HepG2 (cell line): Measurements from ENCODE around the gene NREP. TPM values are rescaled to one million over a fixed set of nuclear protein-coding genes. Genes with fewer than 3 reads are reported as not detected.
A peak's percentile ranks its signal among the peaks of the same experiment; 100 is the strongest.

ENCODE experiments used
- CCAR2 ChIP-seq: fragments of 200-400 bp; formaldehyde crosslinking; optimal IDR thresholded peaks from 2 replicates; pipeline ENCODE3; 2018; ENCODE audit warnings: low read depth, mild to moderate bottlenecking, low read length, moderate library complexity
- DNMT1 ChIP-seq: sonication (generic); formaldehyde crosslinking; IDR thresholded peaks from 2 replicates; pipeline ENCODE4 v1.5.1; 2020; ENCODE audit warnings: mild to moderate bottlenecking, missing genetic modification reagents
- FOXK1 ChIP-seq: sonication (generic); formaldehyde crosslinking; IDR thresholded peaks from 2 replicates; pipeline ENCODE4 v1.4.0; 2020; ENCODE audit warnings: low read depth, missing genetic modification reagents, borderline replicate concordance
- GATAD2A ChIP-seq: IDR thresholded peaks from 2 replicates; pipeline ENCODE4 v1.6.1; 2016
- GPN1 ChIP-seq: sonication (generic); formaldehyde crosslinking; IDR thresholded peaks from 2 replicates; pipeline ENCODE4 v1.5.1; 2020; ENCODE audit warnings: missing genetic modification reagents, borderline replicate concordance
- HNF4A ChIP-seq: sonication (generic); formaldehyde crosslinking; IDR thresholded peaks from 2 replicates; pipeline ENCODE4 v1.4.0; 2020; ENCODE audit warnings: missing genetic modification reagents
- HOMEZ ChIP-seq: IDR thresholded peaks from 2 replicates; pipeline ENCODE4 v1.6.1; 2016; ENCODE audit warnings: low read depth
- KAT8 ChIP-seq: IDR thresholded peaks from 2 replicates; pipeline ENCODE4 v1.6.1; 2016; ENCODE audit warnings: missing genetic modification reagents, missing compliant biosample characterization
- MAZ ChIP-seq, 2 experiments: sonication (generic) in 1 of 2; formaldehyde crosslinking in 1 of 2; IDR thresholded peaks; 2 replicates each; pipeline versions ENCODE4 v1.5.0 to v1.6.1; 2012 to 2020; ENCODE audit warnings: low read depth in 2 of 2, mild to moderate bottlenecking in 2 of 2, borderline replicate concordance in 1 of 2, improper control_type of control experiment in 1 of 2, low read length in 1 of 2, missing genetic modification reagents in 1 of 2, moderate library complexity in 1 of 2
- NR2F1 ChIP-seq, 2 experiments: fragments of 450-650 bp in 1 of 2; formaldehyde crosslinking in 1 of 2; IDR thresholded peaks; 2 replicates each; pipeline versions ENCODE4 v1.5.0 to v1.6.1; 2016 to 2020; ENCODE audit warnings: mild to moderate bottlenecking in 1 of 2, missing compliant biosample characterization in 1 of 2, missing genetic modification reagents in 1 of 2, moderate library complexity in 1 of 2
- SMARCC2 ChIP-seq: fragments of 450-650 bp; IDR thresholded peaks from 2 replicates; pipeline ENCODE4 v1.6.1; 2017; ENCODE audit warnings: antibody characterized with exemption, mild to moderate bottlenecking
- TEF ChIP-seq: sonication (generic); formaldehyde crosslinking; IDR thresholded peaks from 2 replicates; pipeline ENCODE4 v1.5.0; 2020; ENCODE audit warnings: missing genetic modification reagents
- ZBTB25 ChIP-seq: IDR thresholded peaks from 2 replicates; pipeline ENCODE4 v1.6.1; 2018; ENCODE audit warnings: missing genetic modification reagents
- ZBTB33 ChIP-seq: sonication (generic); formaldehyde crosslinking; IDR thresholded peaks from 2 replicates; pipeline ENCODE4 v1.4.0; 2020; ENCODE audit warnings: missing genetic modification reagents
- ZC3H4 ChIP-seq: sonication (generic); formaldehyde crosslinking; IDR thresholded peaks from 2 replicates; pipeline ENCODE4 v1.4.0; 2020; ENCODE audit warnings: missing genetic modification reagents, borderline replicate concordance
- ZNF143 ChIP-seq: sonication (generic); formaldehyde crosslinking; IDR thresholded peaks from 2 replicates; pipeline ENCODE4 v1.4.0; 2020; ENCODE audit warnings: missing genetic modification reagents
- ZNF354B ChIP-seq: sonication (generic); formaldehyde crosslinking; IDR thresholded peaks from 2 replicates; pipeline ENCODE4 v1.8.0; 2022; ENCODE audit warnings: mild to moderate bottlenecking, missing genetic modification reagents
- ZNF703 ChIP-seq: sonication (generic); formaldehyde crosslinking; IDR thresholded peaks from 2 replicates; pipeline ENCODE4 v1.5.1; 2020; ENCODE audit warnings: missing genetic modification reagents, mild to moderate bottlenecking, moderate library complexity, borderline replicate concordance
- ZNF710 ChIP-seq: sonication (generic); formaldehyde crosslinking; IDR thresholded peaks from 2 replicates; pipeline ENCODE4 v1.5.0; 2020; ENCODE audit warnings: mild to moderate bottlenecking, missing genetic modification reagents, borderline replicate concordance
- ZNF878 ChIP-seq: sonication (generic); formaldehyde crosslinking; IDR thresholded peaks from 2 replicates; pipeline ENCODE4 v1.8.1; 2023; ENCODE audit warnings: mild to moderate bottlenecking, missing genetic modification reagents, moderate library complexity
- polyA plus RNA-seq, 8 experiments: library from polyadenylated mRNA; depleted of rRNA in 3 of 8; stranded (reverse) in 7 of 8; unstranded in 1 of 8; fragments of >200 nt; fragmentation: Illumina TruSeq in 4 of 8; extraction: Trizol in 4 of 8; gene quantifications; 2 replicates each; pipeline versions ENCODE4 v1.2.1 to v1.2.3, GENCODE V29; 2011 to 2016; ENCODE audit warnings: low read depth in 4 of 8, missing spikeins in 1 of 8, mixed read lengths in 1 of 8; ENCODE audit not compliant: insufficient read depth in 1 of 8
- total RNA-seq, 5 experiments: library from RNA; depleted of rRNA; stranded (reverse); fragments of >200 nt; fragmentation: Illumina TruSeq; extraction: Trizol; gene quantifications; 2 replicates each; pipeline ENCODE4 v1.2.3, GENCODE V29; 2016; ENCODE audit warnings: low read depth in 1 of 5

NREP gene
- total and polyA plus RNA-seq, 2 of the 13 experiments (the other 11 are each of a cell fraction or from before 2014, with no cell fraction given), result 40.5 to 102 TPM

- TF ChIP-seq ZC3H4 (CRISPR knock-in tag) (no peak), CCAR2 (no peak), SMARCC2 (no peak), GPN1 (CRISPR knock-in tag) (no peak), ZNF710 (CRISPR knock-in tag) (no peak), DNMT1 (no peak), ZNF143 (CRISPR knock-in tag) (no peak), KAT8 (CRISPR knock-in tag) (no peak), HOMEZ (CRISPR knock-in tag) (peak; percentile 49; the same call in 1 of the 2 replicates), MAZ (IDR thresholded peaks at IDR 0.05; ENCODE audit: borderline replicate concordance, low read depth, low read length) (no peak), MAZ (CRISPR knock-in tag; IDR thresholded peaks at IDR 0.05; ENCODE audit: low read depth) (no peak), TEF (CRISPR knock-in tag) (no peak), ZBTB33 (no peak), GATAD2A (peak; percentile 57; the same call in 1 of the 2 replicates), ZNF878 (CRISPR knock-in tag) (no peak), HNF4A (CRISPR knock-in tag) (peak; percentile 44; the same call in 1 of the 2 replicates), ZNF354B (no peak), ZNF703 (CRISPR knock-in tag) (no peak), NR2F1 (CRISPR knock-in tag; IDR thresholded peaks at IDR 0.05) (no peak), ZBTB25 (no peak), FOXK1 (CRISPR knock-in tag) (0 out of 2 replicates have a peak, but pooled peaks have one; percentile 27)
Observed at GRCh38 chr5:111753884-111754589, 3.0 kb downstream of the NREP start (continued).
